PC-9 (cell line): ENCODE data around the gene GALR2. TPM values are rescaled to one million over a fixed set of nuclear protein-coding genes. Genes with fewer than 3 reads are reported as not detected.
A peak's percentile ranks its signal among the peaks of the same experiment; 100 is the strongest.

Experiments
- BruUV-seq: library from RNA; stranded (reverse); fragments of 400-500 nt; replicated peaks from 2 replicates; lab custom pipeline; 2021; lab: Mats Ljungman, UMichigan
- CTCF ChIA-PET: fragments of 300-600 bp; sonication (Branson Sonifier 250); formaldehyde crosslinking; loops from one replicate; lab custom pipeline; 2022; ENCODE audit warnings: antibody characterized with exemption; lab: Charles Lee
- POLR2A ChIA-PET: fragments of 300-600 bp; sonication (Branson Sonifier 250); formaldehyde crosslinking; loops from one replicate; lab custom pipeline; 2022; ENCODE audit warnings: antibody characterized with exemption; ENCODE audit not compliant: unreplicated experiment; lab: Charles Lee
- DNase-seq, 2 experiments: peaks; one replicate each; pipeline versions ENCODE4 v3.0.0 to v3.0.0-alpha.2; 2015 to 2022; ENCODE audit warnings: mixed read lengths in 1 of 2
- H2AFZ ChIP-seq: fragments of 200-600 bp; sonication (generic); 2 replicates; pipeline ENCODE4 v1.8.1; 2017; ENCODE audit warnings: antibody characterized with exemption
- H3F3A ChIP-seq: fragments of 200-600 bp; sonication (generic); 2 replicates; pipeline ENCODE4 v1.8.1; 2017; ENCODE audit warnings: antibody characterized with exemption, mild to moderate bottlenecking, low read depth; ENCODE audit not compliant: insufficient read depth
- H3K27ac ChIP-seq: fragments of 200-600 bp; sonication (generic); 2 replicates; pipeline ENCODE4 v1.6.1; 2016; ENCODE audit warnings: mixed run types
- H3K27me3 ChIP-seq: fragments of 200-600 bp; sonication (generic); 2 replicates; pipeline ENCODE4 v1.6.1; 2016; ENCODE audit warnings: low read depth, mixed run types; ENCODE audit not compliant: insufficient read depth
- H3K36me3 ChIP-seq: fragments of 200-600 bp; sonication (generic); 2 replicates; pipeline ENCODE4 v1.6.1; 2016; ENCODE audit warnings: low read depth, mixed run types
- H3K4me1 ChIP-seq: fragments of 200-600 bp; sonication (generic); replicated peaks from 2 replicates; pipeline ENCODE4 v1.6.1; 2016; ENCODE audit warnings: mixed run types; ENCODE audit not compliant: insufficient read depth
- H3K4me2 ChIP-seq: fragments of 200-600 bp; sonication (generic); 2 replicates; pipeline ENCODE4 v1.6.1; 2017; ENCODE audit warnings: mixed run types
- H3K4me3 ChIP-seq: fragments of 200-600 bp; sonication (generic); 2 replicates; pipeline ENCODE4 v1.6.1; 2016; ENCODE audit warnings: mixed run types
- H3K79me2 ChIP-seq: fragments of 200-600 bp; sonication (generic); 2 replicates; pipeline ENCODE4 v1.6.1; 2017; ENCODE audit warnings: low read depth, mixed run types
- H3K9me2 ChIP-seq: fragments of 200-600 bp; sonication (generic); 2 replicates; pipeline ENCODE4 v1.8.1; 2017; ENCODE audit warnings: mild to moderate bottlenecking; ENCODE audit not compliant: insufficient read depth
- H3K9me3 ChIP-seq: fragments of 200-600 bp; sonication (generic); 2 replicates; pipeline ENCODE4 v1.8.1; 2016; ENCODE audit warnings: low read depth; ENCODE audit not compliant: insufficient read depth
- H4K20me1 ChIP-seq: fragments of 200-600 bp; sonication (generic); 2 replicates; pipeline ENCODE4 v1.8.1; 2017; ENCODE audit not compliant: insufficient read depth
- CTCF ChIP-seq: fragments of 200-600 bp; sonication (generic); conservative IDR thresholded peaks from 2 replicates; pipeline ENCODE4 v1.6.1; 2017; ENCODE audit warnings: mixed run types, antibody characterized with exemption, mild to moderate bottlenecking, moderate library complexity
- EZH2 ChIP-seq: fragments of 200-600 bp; sonication (generic); IDR thresholded peaks from 2 replicates; pipeline ENCODE4 v1.8.0; 2017; ENCODE audit warnings: antibody characterized with exemption, low read depth
- intact Hi-C: fragments of 100-400 bp; cut with micrococcal nuclease; formaldehyde crosslinking; loops from one replicate; pipeline ENCODE4 v1.10.0; 2022; ENCODE audit not compliant: unreplicated experiment
- total RNA-seq: library from RNA; stranded (reverse); gene quantifications from 2 replicates; pipeline ENCODE4 v1.2.3, GENCODE V29; 2021

Gene GALR2
- total RNA-seq, 1 experiment from 2014 or later: 3.0 TPM

- peak overlapping the region; percentile 91 for H3K4me2 ChIP-seq
- ChIA-PET CTCF (no interaction called here), POLR2A (interaction anchor here (0.8 to 1.0 kb wide), 2 partner anchors 164 to 259 kb away, joined by 4 to 12 read pairs; partner anchors contain the start of gene FBF1)
- no peak for TF ChIP-seq EZH2
- no peak for TF ChIP-seq CTCF
- no peaks in the 10 kb centered on the region for H3K9me2 ChIP-seq
- intact Hi-C loops: loop anchor here (10.0 kb wide), 1 partner anchor 200 kb away; the partner anchor contains the start of gene MRPL38
- BruUV-seq: no TSS peak
- no peaks in the 10 kb centered on the region for H3K27me3 ChIP-seq
- no peaks in the 10 kb centered on the region for H4K20me1 ChIP-seq
- peaks cover 17% of the 10 kb centered on the region for H3K79me2 ChIP-seq
- no peaks in the 10 kb centered on the region for H3K9me3 ChIP-seq
- DNase-seq: no peak
- H2AFZ ChIP-seq: no peak overlapping the region
- H3K4me1 ChIP-seq: peaks cover 7% of the 10 kb centered on the region
- H3K4me3 ChIP-seq: no peak overlapping the region; the same call in 1 of the 2 replicates
- H3K36me3 ChIP-seq: no peaks in the 10 kb centered on the region
- H3F3A ChIP-seq: peaks cover 6% of the 10 kb centered on the region; the same call in 1 of the 2 replicates
- H3K27ac ChIP-seq: no peak overlapping the region
Observed at GRCh38 chr17:76104896-76105231, 30.3 kb downstream of the GALR2 start.

GRCh38 chr17:76106703-76107102, 32.1 kb downstream of the GALR2 start:
- no peak for TF ChIP-seq EZH2
- no peak for TF ChIP-seq CTCF
- Histone ChIP-seq H3F3A (peaks cover 6% of the 10 kb centered on the region; the same call in 1 of the 2 replicates), H3K79me2 (peaks cover 13% of the 10 kb centered on the region), H3K4me1 (peaks cover 7% of the 10 kb centered on the region), H3K27me3 (no peaks in the 10 kb centered on the region), H3K36me3 (no peaks in the 10 kb centered on the region), H3K9me2 (no peaks in the 10 kb centered on the region), H3K4me3 (no peak overlapping the region), H4K20me1 (no peaks in the 10 kb centered on the region), H3K27ac (no peak overlapping the region), H3K9me3 (no peaks in the 10 kb centered on the region), H2AFZ (no peak overlapping the region), H3K4me2 (no peak overlapping the region)
- DNase-seq: no peak
- POLR2A ChIA-PET: interaction anchor here (0.7 kb wide), 1 partner anchor 145 kb away, joined by 5 read pairs; no protein-coding TSS in a partner anchor
- CTCF ChIA-PET: interaction anchor here (1.5 kb wide), 1 partner anchor 92 kb away, joined by 3 read pairs; no protein-coding TSS in a partner anchor
- intact Hi-C loops: loop anchor here (10.0 kb wide), 1 partner anchor 202 kb away; the partner anchor contains the start of gene MRPL38
- no TSS peak for BruUV-seq

GRCh38 chr17:76107509-76107908, 32.9 kb downstream of the GALR2 start:
- Histone ChIP-seq H3F3A (peaks cover 6% of the 10 kb centered on the region; the same call in 1 of the 2 replicates), H3K27me3 (no peaks in the 10 kb centered on the region), H3K9me2 (no peaks in the 10 kb centered on the region), H3K4me3 (no peak overlapping the region), H3K4me1 (peaks cover 4% of the 10 kb centered on the region), H3K9me3 (no peaks in the 10 kb centered on the region), H3K79me2 (peaks cover 8% of the 10 kb centered on the region), H4K20me1 (no peaks in the 10 kb centered on the region), H3K27ac (no peak overlapping the region), H3K36me3 (no peaks in the 10 kb centered on the region), H2AFZ (no peak overlapping the region), H3K4me2 (no peak overlapping the region)
- ChIA-PET CTCF (no interaction called here), POLR2A (interaction anchor here (0.6 kb wide), 1 partner anchor 161 kb away, joined by 3 read pairs; no protein-coding TSS in a partner anchor)
- DNase-seq: no peak
- intact Hi-C loops: loop anchor here (10.0 kb wide), 1 partner anchor 203 kb away; the partner anchor contains the start of gene MRPL38
- BruUV-seq: no TSS peak
- TF ChIP-seq EZH2 (no peak), CTCF (peak; percentile 32; the same call in 1 of the 2 replicates)
